K562 (cell line): ENCODE results near the gene SRGAP3. TPM values are rescaled to one million over a fixed set of nuclear protein-coding genes. Genes with fewer than 3 reads are reported as not detected.
A peak's percentile ranks its signal among the peaks of the same experiment; 100 is the strongest.

Source experiments
- BRD4 ChIP-seq: fragments of 200-600 bp; sonication (generic); IDR thresholded peaks from 2 replicates; pipeline ENCODE4 v1.6.1; 2017; ENCODE audit warnings: inconsistent platforms
- E2F3 ChIP-seq: fragments of 250-450 bp; sonication (Bioruptor Pico); IDR thresholded peaks from 2 replicates; pipeline ENCODE4 v1.4.0; 2020; ENCODE audit warnings: mild to moderate bottlenecking
- FOXJ2 ChIP-seq: fragments of 200-800 bp; sonication (Bioruptor generic); IDR thresholded peaks from 2 replicates; pipeline ENCODE4 v1.6.1; 2016; ENCODE audit warnings: missing genetic modification characterization, missing compliant biosample characterization
- HNRNPUL1 ChIP-seq: fragments of 200-400 bp; formaldehyde crosslinking; IDR thresholded peaks from 2 replicates; pipeline ENCODE4 v1.6.1; 2017; ENCODE audit warnings: low read length
- KAT2B ChIP-seq: IDR thresholded peaks from one replicate; pipeline ENCODE4 v1.6.1; 2012; ENCODE audit warnings: low read depth, mild to moderate bottlenecking, control low read depth, inconsistent platforms, low read length, moderate library complexity
- KDM5B ChIP-seq: fragments of 200-600 bp; sonication (generic); IDR thresholded peaks from 2 replicates; pipeline ENCODE4 v1.6.1; 2012; ENCODE audit warnings: low read depth, mild to moderate bottlenecking, moderate library complexity, low read length, control low read depth, inconsistent platforms; ENCODE audit not compliant: insufficient replicate concordance
- PHTF2 ChIP-seq: fragments of 250-450 bp; sonication (Bioruptor Pico); IDR thresholded peaks from 2 replicates; pipeline ENCODE4 v1.5.0; 2021; ENCODE audit warnings: mild to moderate bottlenecking
- PML ChIP-seq: IDR thresholded peaks from 2 replicates; pipeline ENCODE4 v1.6.1; 2012; ENCODE audit warnings: low read length, inconsistent platforms
- POU5F1 ChIP-seq: fragments of 150-350 bp; IDR thresholded peaks from 2 replicates; pipeline ENCODE4 v1.6.1; 2014; ENCODE audit warnings: borderline replicate concordance, low read length, low read depth, mild to moderate bottlenecking; ENCODE audit not compliant: partially characterized antibody
- RBM17 ChIP-seq: fragments of 200-400 bp; formaldehyde crosslinking; IDR thresholded peaks from 2 replicates; pipeline ENCODE4 v1.6.1; 2017; ENCODE audit warnings: low read depth, mild to moderate bottlenecking, low read length, borderline replicate concordance
- RBM39 ChIP-seq: fragments of 200-400 bp; formaldehyde crosslinking; optimal IDR thresholded peaks from 2 replicates; pipeline ENCODE3; 2018; ENCODE audit warnings: low read depth, low read length
- RNF2 ChIP-seq: sonication (generic); IDR thresholded peaks from 2 replicates; pipeline ENCODE4 v1.6.1; 2016
- SRSF1 ChIP-seq: fragments of 200-400 bp; formaldehyde crosslinking; IDR thresholded peaks from 2 replicates; pipeline ENCODE4 v1.6.1; 2017; ENCODE audit warnings: mild to moderate bottlenecking, low read depth, low read length, moderate library complexity
- TAF7 ChIP-seq: fragments of 450-650 bp; IDR thresholded peaks from 2 replicates; pipeline ENCODE4 v1.6.1; 2016; ENCODE audit warnings: missing genetic modification characterization, missing compliant biosample characterization
- TGIF2 ChIP-seq: sonication (generic); formaldehyde crosslinking; IDR thresholded peaks from 2 replicates; pipeline ENCODE4 v1.8.1; 2022; ENCODE audit warnings: mild to moderate bottlenecking, missing genetic modification reagents, moderate library complexity
- ZKSCAN1 ChIP-seq: fragments of 150-350 bp; IDR thresholded peaks from 2 replicates; pipeline ENCODE4 v1.6.1; 2016; ENCODE audit warnings: low read depth, low read length
- ZNF23 ChIP-seq: fragments of 250-450 bp; sonication (Bioruptor Pico); IDR thresholded peaks from 2 replicates; pipeline ENCODE4 v1.4.0; 2020; ENCODE audit warnings: mild to moderate bottlenecking
- ZNF3 ChIP-seq: fragments of 250-450 bp; sonication (Bioruptor Pico); IDR thresholded peaks from 2 replicates; pipeline ENCODE4 v1.5.0; 2021; ENCODE audit warnings: mild to moderate bottlenecking, moderate library complexity
- ZNF696 ChIP-seq: fragments of 250-450 bp; sonication (Bioruptor Pico); conservative IDR thresholded peaks from 2 replicates; pipeline ENCODE4 v1.4.0; 2020; ENCODE audit warnings: mild to moderate bottlenecking, moderate library complexity
- ZNF778 ChIP-seq: fragments of 450-650 bp; formaldehyde crosslinking; IDR thresholded peaks from 2 replicates; pipeline ENCODE4 v1.4.0; 2020; ENCODE audit warnings: mild to moderate bottlenecking, moderate library complexity
- polyA plus RNA-seq, 8 experiments: library from polyadenylated mRNA; depleted of rRNA in 4 of 8; stranded (reverse) in 5 of 8; unstranded in 3 of 8; fragments of >200 nt; fragmentation: Nextera tagmentation in 2 of 8; fragmentation: Illumina TruSeq in 1 of 8; extraction: Ambion mirVana in 2 of 8; extraction: Trizol in 1 of 8; gene quantifications; 2 replicates each; pipeline versions ENCODE4 v1.2.1 to v1.2.3, GENCODE V29; 2011 to 2014; ENCODE audit warnings: inconsistent platforms in 1 of 8, missing spikeins in 1 of 8
- total RNA-seq, 7 experiments: library from RNA; depleted of rRNA in 6 of 7; stranded (reverse); fragments of >200 nt in 6 of 7; fragmentation: Illumina TruSeq in 2 of 7; extraction: Trizol in 2 of 7; gene quantifications; 2 replicates each; pipeline versions ENCODE4 v1.2.1 to v1.2.3, GENCODE V29; 2011 to 2021; ENCODE audit warnings: low replicate concordance in 1 of 7
- TF ChIP-seq, protein P1 (sequence below): sonication (generic); formaldehyde crosslinking; IDR thresholded peaks from 2 replicates; pipeline ENCODE4 v1.8.0; 2023; ENCODE audit warnings: missing genetic modification reagents, mild to moderate bottlenecking, borderline replicate concordance

The SRGAP3 gene
- total and polyA plus RNA-seq, 9 of the 15 experiments (the other 6 are each of a cell fraction or from before 2014, with no cell fraction given): 0.11 to 0.85 (median 0.35) TPM; not detected in 2

DNA sequence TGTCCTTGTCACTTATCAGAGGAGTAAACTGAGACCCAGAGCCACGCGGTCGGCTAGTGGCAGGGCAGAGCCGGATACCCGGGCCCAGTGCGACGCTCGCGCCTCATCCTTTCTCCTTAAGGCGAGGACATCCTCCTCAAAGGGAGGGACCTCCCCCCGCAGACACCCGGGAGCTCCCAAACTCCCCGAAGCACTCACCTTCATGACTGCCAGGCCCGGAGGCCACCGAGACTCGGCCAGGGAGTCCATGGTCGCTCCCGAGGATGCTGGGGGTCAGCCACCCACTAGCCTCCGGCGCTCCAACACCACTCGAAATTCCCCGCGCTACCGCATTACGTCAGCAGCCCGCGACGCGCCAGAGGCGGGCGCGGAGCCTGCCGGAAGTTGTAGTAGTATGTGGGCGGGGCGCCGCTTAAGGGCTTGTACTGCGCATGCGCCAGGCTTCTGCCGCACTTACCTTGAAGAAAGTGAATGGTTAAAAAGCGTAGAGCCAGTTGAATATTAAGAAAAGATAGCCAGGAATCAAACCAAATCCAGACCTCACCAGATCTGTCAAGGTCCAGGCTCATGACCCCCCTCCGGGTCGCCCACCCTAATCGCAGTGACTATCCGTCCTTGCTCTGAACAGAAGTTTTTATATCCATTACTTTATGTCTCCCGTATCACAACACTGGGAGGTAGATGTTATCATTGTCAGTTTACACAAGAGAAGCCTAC lies 286.2 kb downstream of the SRGAP3 start, which contains the start of gene RAD18 (continued):
- TF ChIP-seq ZNF23 (no peak), BRD4 (no peak), RBM39 (no peak), KAT2B (no peak), KDM5B (peak; percentile 74), ZKSCAN1 (peak; percentile 50; the same call in 1 of the 2 replicates), PHTF2 (CRISPR knock-in tag) (no peak), RBM17 (no peak), FOXJ2 (no peak), ZNF3 (CRISPR knock-in tag) (no peak), HNRNPUL1 (no peak), TAF7 (no peak), ZNF778 (CRISPR knock-in tag) (no peak), TGIF2 (no peak), ZNF696 (CRISPR knock-in tag) (no peak), RNF2 (0 out of 2 replicates have a peak, but pooled peaks have one; percentile 36), SRSF1 (no peak), PML (peak; percentile 50; the same call in 1 of the 2 replicates), E2F3 (peak; percentile 74), POU5F1 (peak; percentile 70)
- TF ChIP-seq, protein P1, sequence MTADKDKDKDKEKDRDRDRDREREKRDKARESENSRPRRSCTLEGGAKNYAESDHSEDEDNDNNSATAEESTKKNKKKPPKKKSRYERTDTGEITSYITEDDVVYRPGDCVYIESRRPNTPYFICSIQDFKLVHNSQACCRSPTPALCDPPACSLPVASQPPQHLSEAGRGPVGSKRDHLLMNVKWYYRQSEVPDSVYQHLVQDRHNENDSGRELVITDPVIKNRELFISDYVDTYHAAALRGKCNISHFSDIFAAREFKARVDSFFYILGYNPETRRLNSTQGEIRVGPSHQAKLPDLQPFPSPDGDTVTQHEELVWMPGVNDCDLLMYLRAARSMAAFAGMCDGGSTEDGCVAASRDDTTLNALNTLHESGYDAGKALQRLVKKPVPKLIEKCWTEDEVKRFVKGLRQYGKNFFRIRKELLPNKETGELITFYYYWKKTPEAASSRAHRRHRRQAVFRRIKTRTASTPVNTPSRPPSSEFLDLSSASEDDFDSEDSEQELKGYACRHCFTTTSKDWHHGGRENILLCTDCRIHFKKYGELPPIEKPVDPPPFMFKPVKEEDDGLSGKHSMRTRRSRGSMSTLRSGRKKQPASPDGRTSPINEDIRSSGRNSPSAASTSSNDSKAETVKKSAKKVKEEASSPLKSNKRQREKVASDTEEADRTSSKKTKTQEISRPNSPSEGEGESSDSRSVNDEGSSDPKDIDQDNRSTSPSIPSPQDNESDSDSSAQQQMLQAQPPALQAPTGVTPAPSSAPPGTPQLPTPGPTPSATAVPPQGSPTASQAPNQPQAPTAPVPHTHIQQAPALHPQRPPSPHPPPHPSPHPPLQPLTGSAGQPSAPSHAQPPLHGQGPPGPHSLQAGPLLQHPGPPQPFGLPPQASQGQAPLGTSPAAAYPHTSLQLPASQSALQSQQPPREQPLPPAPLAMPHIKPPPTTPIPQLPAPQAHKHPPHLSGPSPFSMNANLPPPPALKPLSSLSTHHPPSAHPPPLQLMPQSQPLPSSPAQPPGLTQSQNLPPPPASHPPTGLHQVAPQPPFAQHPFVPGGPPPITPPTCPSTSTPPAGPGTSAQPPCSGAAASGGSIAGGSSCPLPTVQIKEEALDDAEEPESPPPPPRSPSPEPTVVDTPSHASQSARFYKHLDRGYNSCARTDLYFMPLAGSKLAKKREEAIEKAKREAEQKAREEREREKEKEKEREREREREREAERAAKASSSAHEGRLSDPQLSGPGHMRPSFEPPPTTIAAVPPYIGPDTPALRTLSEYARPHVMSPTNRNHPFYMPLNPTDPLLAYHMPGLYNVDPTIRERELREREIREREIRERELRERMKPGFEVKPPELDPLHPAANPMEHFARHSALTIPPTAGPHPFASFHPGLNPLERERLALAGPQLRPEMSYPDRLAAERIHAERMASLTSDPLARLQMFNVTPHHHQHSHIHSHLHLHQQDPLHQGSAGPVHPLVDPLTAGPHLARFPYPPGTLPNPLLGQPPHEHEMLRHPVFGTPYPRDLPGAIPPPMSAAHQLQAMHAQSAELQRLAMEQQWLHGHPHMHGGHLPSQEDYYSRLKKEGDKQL: no peak
